Left hindlimb (tissue), 1 donor: Measurements from ENCODE around the gene PSMD11.
"Not testable (repeated sequence)": the region's sequence is repeated elsewhere in the genome, so short reads cannot be mapped to it uniquely, and the experiment has no call there.

Source experiments
- DNase-seq: peaks from one replicate; pipeline ENCODE4 v3.0.0-alpha.2; 2018

The PSMD11 gene

DNA sequence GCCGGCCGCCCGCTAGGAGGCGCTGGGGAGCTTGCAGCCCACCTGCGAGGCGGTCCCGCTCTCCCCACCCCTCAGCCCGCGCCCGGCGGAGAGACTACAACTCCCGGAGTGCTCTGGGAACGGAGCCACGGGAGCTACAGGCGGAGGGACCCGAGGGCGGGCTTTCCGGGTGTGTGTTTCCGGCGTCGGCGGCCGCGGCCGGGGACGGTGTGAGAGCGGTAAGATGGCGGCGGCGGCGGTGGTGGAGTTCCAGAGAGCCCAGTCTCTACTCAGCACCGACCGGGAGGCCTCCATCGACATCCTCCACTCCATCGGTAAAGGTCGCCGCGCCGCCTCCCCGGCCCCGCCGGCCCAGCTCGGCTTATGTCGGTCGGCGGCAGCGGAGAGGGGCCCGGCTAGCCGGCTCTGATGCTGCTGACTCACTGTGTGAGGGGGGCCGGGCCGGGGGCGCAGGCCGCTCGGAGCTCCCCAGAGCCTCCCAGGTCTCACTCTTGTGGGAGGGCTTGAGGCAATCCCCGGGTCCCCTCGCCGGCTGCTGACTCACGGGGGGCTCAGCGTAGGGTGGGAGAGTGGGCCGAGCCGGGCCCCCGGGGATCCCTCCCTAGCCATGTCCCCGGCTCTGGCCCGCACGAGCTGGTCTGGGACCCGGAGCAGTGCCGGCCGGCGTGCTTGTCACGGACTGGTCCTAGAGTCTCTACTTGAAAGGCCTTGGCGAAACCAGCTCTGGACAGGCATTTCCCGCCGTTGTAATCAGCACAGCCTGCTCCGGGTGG, at the start of gene PSMD11:
Gene PSMD11 (plus strand): TSS at position 210 of the 773 bp plus-strand sequence. CDS start 14 bp downstream, at position 224.
- DNase-seq = peak; percentile 98

DNA sequence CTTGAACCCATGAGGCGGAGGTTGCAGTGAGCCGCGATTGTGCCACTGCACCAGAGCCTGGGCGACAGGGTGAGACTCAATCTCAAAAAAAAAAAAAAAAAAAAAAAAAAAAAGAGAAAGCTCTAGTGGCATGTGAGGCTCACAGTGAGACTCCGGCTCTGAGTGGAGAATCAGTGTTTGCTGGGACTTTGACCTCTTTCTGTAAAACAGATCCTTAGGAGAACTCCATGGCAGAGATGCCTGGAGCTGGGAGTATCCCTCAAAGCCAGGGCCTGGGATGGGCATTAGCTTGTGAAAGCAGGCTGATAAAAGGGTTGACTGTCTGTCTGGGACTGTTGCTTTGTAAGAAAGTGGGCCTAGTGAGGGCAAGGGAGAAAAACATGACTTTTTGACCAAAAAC, 48.0 kb upstream of the PSMD11 start:
- DNase-seq = no peak

DNA sequence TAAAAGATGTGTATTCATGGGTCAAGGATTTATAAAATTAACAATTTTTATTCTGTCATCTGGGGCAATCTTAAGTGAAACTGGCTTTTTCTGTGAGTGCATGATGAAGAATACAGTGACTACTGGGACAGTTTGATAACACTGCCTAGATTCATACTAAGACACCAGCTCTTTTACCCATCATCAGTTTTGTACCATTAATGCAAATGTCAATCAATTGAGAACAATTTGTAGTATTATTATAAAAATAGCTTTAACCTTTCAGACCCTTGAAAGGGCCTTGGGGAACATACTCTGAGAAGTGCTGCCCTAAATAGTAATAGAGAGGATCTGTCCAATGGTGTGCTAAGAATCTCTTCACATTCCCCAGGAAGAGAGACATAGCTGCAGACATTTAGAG, 45.4 kb upstream of the PSMD11 start:
- no peak for DNase-seq

DNA sequence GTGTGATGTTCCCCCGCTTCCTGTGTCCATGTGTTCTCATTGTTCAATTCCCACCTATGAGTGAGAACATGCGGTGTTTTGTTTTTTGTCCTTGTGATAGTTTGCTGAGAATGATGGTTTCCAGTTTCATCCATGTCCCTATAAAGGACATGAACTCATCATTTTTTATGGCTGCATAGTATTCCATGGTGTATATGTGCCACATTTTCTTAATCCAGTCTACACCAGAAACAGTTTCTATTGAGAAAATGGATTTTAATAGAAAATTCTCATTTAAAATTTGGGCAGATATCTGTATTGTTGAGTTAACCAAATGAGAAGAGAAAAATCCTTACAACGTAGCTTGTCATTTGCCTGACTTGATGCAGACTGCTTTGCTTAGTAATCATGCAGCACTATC, 34.2 kb upstream of the PSMD11 start:
- DNase-seq = not testable (repeated sequence)

DNA sequence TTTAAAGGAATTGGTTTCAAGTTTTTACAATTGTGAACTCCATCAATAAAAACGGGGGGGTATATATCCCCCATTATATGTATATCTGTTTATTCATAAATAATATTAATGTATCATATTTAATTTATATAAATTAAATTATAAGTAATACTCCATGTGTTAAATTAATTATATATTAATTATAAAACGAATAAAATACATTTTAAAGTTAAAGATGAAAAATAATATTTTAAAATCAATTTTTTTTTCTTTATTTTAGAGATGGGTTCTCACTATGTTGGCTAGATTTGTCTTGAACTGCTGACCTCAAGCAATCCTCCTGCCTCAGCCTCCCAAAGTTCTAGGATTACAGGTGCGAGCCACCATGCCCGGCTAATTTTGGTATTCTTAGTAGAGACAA, 17.4 kb upstream of the PSMD11 start:
- DNase-seq = no peak

DNA sequence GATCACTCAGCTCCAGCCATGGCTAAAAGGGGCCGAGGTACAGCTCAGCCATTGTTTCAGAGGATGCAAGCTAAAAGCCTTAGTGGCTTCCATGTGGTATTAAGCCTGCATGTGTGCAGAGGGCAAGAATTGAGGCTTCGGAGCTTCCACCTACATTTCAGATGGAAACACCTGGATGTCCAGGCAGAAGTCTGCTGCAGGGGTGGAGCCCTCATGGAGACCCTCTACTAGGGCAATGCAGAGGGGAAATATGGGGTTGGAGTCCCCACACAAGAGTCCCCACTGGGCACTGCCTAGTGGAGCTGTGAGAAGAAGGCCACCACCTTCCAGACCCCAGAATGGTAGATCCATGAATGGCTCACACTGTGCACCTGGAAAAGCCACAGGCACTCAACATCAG, 14.7 kb upstream of the PSMD11 start:
- no peak for DNase-seq

DNA sequence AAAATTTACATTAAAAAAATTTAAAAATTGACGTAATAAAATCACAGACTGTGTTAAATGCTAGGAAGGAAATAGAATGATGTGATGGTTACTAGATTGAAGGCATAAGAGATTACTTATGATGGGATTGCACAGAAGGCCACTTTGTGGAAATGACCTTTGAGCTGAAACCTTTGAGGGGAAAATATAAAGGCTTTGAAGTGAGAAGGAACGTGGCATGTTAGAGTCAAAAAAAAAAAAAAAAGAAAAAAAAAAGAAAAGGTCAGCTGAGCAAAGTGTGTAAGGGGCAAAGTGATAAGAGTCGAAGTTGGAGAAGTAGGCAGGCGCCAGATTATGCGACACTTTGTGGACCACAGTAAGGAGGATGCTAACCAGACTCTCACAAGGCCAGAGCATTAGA, 3.6 kb upstream of the PSMD11 start:
- no peak for DNase-seq

DNA sequence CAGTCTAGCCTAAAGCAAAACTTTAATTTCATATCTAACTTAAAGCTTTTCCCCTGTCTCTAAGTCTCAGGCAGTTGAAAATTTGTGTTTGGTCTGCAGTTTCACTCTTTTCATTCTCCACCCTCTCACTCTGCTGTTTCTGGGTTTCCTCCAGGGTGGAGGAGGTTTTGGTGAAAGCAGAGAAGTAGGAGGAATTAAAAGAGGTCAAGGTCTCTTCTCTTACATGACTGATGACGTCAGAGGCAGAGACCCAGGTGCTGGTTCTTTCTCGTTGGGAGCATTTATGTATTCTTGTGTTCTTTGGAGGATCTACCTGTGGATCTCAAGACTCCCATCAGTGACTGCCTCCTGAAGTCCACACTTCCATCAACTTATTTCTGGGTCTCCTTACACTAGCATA, 2.4 kb upstream of the PSMD11 start:
- no peak for DNase-seq

DNA sequence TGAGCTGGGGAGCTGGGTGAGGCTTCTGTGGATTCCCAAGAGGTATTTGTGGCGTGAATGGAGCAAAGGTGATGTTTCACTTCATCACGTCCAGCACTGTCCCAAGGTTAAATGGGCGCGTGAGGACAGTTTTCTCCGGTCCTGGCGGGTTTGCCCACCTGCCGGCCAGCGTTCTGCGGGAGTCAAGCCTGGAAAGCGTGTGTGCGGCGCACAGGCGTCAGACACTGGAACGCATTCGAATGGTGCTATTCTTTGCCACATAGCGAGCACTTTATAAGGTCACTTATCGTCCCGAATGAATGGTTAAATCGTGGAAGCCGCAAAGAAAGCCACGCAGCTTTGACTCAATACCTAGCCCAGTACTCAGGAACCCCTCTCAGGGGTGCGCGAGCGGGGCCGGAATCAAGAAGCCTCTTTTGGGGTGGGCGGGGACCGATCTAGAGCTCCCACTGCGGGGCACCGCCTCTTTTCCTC, 446 bp upstream of the PSMD11 start:
- no peak for DNase-seq

DNA sequence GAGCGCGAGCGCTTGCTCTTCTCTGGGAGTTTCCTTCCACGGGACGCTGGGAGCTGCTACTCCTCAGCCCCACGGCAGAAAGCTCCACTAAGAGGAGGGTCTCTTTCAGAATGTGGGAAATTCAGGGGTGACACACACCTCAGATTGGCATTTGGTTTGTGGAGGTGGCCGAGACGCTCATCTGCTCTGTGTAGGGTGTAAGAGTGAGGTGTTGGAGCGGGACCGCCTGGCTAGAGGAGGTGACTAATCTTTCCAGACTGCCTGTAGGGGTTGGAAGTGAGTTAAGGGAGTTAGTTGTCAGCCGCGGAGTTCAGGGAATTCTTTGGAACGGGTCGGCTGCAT, 735 bp downstream of the PSMD11 start:
- no peak for DNase-seq

DNA sequence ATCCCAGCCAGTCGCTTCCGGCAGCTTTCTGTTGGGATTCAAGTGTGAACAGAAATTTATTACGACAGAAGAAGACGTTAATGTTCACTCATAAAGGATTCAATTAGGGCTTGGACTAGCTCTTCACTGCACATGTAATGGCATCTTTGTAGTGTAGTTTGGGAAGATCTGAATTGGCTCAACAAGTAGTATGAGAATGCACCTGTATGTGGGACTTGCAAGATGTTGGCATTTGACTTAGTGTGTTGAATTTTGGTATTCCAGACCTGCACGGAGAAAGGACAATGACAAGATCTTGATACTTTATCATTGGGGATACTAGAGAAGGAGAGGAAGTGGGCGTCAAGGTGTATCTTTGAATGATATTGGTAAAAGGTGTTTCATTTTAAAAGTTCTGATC, 1.2 kb downstream of the PSMD11 start:
- DNase-seq = no peak

DNA sequence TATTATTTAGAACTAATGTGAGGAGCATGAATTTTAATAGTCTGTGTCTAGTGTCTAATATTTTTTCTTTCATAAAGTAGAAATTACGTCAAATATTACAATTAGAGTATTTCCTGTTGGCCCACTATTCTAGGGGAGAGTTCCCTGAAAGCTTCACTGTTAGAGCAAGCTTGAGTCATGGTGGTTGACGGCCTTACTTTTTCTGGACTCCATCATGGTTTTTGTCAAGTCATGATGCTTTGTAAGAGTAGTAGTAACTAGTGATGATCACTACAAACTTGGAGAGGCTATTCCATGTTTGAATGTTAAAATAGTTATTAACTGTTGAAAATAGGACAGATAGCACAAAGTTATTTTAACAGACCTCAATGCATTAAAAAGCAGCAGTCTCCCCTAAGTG, 1.7 kb downstream of the PSMD11 start:
- DNase-seq = no peak

DNA sequence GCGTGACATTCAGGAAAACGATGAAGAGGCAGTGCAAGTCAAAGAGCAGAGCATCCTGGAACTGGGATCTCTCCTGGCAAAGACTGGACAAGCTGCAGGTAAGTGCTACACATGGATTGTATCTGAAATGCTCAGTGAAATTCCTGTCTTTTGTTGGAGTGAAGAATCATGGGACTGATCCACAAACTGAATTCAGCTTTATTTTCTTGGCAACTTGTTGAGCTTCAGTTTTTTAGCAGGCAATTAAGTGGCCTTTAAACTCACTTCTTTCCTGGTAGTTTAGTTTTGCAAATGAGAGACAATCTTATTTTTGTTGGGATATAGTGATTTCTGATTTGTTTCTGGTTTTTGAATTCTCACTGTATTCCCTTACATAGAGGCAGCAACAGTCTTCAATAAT, 2.6 kb downstream of the PSMD11 start:
- DNase-seq = no peak

DNA sequence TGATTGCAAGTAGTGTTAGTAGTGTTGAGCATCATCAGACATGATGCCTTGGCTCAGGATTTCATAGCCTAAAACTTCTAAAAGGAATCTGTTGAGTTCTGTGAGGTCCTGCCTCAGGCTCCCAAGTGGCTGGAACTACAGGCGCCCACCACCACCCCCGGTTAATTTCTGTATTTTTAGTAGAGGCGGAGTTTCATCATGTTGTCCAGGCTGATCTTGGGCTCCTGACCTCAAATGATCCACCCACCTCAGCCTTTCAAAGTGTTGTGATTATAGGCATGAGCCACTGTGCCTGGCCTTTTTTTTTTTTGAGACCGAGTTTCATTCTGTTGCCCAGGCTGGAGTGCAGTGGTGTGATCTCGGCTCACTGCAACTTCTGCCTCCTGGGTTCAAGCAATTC, 5.7 kb downstream of the PSMD11 start:
- no peak for DNase-seq

DNA sequence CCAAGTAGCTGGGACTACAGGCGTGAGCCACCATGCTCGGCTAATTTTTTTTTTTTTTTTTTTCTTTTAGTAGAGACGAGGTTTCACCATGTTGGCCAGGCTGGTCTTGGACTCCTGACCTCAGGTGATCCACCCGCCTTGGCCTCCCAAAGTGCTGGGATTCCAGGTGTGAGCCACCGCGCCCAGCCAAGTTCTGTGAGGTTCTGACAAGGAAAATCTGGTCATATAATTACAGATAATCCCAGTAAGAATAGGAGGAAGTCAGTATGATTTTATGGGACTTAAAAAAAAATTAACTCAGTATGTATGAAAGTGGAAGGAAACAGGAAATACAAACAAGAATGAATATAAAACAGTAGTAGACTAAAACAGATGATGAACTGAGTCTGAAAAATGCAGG, 6.1 kb downstream of the PSMD11 start:
- not testable (repeated sequence) for DNase-seq

DNA sequence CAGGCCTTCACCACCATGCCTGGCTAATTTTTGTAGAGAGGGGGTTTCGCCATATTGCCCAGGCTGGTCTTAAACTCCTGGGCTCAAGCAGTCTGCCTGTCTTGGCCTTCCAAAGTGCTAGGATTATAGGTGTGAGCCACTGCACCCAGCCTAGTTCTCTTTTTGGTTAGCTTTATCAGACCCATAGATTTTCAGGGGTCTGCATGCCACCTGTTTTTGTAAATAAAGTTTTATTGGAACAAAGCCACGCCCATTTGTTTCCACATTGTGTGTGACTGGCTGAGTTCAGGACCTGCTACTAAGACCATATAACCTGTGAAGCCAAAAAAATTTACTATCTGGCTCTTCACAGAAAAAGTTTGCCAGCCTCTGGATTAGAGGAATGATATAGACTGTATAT, 7.6 kb downstream of the PSMD11 start:
- DNase-seq = no peak

DNA sequence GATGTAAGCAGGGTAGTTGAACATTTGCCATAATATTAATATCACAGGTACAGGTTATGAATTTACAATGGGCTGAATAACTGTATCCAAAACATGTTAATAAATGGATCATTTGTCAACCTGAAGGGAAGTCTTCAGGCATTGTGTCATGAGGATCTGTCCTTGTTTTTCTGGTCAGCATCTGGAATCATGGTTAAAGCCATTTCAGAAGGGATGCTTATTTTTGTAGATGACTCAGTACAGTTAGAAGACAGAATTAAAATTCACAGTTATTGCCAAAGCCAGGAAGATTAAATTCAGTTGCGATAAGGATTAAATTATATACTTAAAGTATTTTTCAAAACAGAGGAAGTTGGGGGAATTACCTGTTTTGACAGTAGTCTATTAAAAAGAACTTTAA, 8.0 kb downstream of the PSMD11 start:
- DNase-seq = no peak

DNA sequence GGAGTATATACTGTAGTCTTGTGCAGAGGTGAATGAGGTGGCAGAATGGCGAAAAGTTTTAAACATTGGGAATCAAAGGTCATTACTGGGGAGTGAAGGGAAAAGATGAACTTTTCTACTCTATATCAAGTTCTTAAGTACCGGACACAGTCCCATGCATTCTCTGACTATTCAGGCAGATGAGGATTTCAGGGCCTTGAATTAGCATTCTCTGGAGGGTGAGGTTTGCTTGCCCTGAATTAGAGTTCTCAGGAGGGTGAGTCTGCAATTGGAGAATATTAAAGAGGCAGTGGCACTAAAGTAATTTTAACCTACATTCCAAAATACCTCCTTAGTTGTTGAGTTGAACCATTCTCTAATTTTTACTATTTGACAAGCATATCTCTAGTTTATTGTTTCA, 9.1 kb downstream of the PSMD11 start:
- DNase-seq = no peak

DNA sequence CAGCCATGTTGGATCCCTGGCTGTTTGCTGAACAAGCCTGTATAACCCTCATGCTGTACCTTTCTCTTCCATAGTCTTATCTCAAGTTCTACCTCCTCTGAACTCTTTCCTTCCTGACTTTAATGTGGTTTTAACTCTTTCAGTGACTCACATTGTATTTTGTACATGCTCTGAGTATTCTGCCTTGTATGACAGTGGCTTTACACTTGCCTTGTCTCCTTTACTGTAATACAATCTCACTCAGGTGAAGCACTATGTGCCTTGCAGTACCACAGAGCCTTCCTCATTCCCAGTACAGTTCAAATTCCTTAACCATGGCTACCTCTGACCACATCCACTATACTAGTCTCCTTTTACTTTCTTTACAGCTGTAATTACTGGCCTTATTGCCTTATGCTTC, 14.1 kb downstream of the PSMD11 start:
- no peak for DNase-seq

DNA sequence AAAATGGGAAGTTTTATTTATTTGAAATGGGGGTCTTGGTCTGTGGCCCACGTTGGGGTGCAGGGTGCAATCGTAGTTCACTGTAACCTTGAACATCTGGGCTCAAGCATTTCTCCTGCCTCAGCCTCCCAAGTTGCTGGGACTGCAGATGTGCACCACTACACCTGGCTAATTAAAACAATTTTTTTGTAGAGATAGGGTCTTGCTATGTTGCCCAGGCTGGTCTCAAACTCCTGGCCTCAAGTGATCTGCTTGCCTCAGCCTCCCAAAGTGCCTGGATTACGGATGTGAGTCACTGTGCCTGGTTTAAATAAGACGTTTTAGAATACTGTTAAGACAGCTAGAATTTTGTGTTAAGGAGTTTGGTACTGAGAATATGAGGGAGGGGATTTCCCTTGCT, 15.7 kb downstream of the PSMD11 start:
- no peak for DNase-seq

DNA sequence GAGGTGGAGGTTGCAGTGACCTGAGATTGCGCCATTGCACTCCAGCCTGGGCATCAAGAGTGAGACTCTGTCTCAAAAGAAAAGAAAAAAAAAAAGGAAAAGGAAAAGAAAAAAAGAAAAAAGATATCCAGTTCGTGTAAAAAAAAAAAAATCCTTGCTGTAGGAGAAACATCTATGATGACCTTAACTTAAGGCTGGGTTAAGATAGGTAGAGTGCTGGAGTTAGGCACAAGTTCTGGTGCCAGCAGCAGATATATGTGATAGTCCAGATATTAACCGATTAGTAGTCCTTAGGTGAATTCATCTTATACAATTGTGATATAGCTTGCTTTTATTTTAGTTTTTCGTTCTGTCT, 17.2 kb downstream of the PSMD11 start:
- no peak for DNase-seq

DNA sequence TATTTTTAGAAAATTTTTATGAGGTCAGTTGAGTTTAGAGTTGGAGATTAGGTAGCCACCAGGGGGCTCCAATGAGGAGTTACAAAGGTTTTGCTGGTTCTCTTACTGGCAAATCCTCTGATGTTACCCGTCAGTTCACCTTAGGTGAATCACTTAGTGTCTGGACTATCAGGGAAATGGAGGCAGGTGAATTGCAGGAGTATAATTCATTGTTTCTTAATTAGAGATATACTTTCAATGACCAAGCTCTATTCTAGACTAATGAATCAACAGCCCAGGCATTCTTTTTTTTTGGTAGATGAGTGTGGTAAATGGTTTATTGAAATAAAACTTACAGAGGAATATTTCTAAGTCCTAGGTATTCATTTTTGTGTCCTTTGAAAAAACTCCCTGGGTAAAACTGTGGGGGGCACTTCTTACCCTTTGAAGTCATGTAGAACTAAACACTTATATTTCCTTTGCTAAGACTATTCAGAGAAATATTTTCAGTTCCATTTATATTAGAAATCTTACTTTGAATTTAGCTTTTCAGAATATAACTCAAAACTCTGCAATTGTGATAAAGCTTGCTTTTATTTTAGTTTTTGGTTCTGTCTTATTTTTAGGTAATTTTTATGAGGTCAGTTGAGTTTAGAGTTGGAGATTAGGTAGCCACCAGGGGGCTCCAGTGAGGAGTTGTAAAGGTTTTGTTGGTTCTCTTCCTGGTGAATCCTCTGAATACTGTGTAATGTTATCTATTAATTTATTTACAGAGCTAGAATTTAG, 17.7 kb downstream of the PSMD11 start:
- no peak for DNase-seq

DNA sequence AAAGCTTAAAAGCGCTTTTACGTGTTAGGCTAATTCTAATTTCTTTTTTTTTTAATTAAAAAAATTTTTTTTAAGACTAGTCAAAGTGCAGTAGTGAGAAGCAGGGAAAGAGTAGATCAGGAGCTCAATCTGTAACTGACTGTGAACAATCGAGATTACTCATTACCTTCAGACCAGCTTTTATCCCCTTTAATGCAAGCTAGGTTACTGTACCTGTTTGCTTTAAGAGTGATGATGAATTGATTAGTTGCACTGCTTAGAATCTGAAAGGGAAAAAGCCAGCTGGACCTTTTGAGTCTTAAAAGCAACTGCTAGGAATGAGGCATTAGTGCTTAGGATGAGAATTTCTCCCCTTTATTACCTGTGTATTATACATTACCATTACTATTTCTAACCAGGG, 19.0 kb downstream of the PSMD11 start:
- DNase-seq = no peak

DNA sequence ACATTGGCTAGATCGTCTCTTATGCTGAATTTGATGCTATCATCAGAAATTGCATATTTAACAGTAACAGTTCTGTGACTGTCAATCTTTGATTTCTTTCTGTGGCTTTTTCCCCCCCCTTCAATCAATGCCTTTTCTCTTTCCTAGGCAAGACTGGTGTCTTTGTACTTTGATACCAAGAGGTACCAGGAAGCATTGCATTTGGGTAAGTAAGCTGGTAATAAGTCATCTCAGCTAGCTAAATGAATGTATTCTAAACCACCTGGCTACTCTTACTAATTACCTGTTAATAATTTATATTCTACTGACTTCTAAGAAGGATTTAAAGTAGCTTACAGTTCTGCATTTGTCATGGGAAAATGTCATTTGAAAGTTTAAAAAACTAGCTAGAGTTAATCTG, 20.1 kb downstream of the PSMD11 start:
- DNase-seq = no peak

DNA sequence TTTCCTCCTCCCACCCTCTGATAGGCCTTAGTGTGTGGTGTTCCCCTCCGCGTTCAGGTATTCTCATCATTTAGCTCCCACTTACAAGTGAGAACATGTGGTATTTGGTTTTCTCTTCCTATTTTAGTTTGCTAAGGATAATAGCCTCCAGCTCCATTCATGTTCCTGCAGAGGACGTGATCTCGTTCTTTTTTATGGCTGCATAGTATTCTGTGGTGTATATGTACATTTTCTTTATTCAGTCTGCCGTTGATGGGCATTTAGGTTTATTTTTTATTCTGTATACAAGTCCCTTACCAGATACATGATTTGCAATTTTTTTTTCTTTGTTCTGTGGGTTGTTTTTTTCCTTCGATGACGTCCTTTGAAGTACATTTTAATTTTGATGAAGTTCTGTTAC, 23.6 kb downstream of the PSMD11 start:
- no peak for DNase-seq
